ENCODE results near the gene GRM7.

Gene GRM7

DNA sequence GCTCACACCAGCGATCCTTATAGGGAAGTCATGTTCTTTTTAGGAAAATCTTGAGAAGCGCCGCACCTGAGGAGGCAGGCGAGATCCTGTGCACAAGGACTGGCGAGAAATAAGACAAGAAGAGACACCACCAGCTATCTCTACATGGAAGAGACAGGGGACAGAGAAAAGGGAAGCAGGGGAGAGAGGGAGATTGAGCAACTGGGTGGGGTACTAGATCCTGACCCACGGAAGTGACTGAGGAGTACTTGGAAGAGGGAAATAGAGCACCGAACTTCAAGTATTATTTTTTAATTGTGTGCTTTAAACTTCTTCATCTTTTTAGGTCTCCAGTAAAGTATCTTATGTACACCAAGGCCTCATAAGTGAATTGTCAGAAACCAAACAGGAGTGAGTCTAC is 898.7 kb downstream of the GRM7 start:
- no peak for DNase-seq (ENCODE audit: low read depth in 1 of 2, low spot score in 1 of 2)

DNA sequence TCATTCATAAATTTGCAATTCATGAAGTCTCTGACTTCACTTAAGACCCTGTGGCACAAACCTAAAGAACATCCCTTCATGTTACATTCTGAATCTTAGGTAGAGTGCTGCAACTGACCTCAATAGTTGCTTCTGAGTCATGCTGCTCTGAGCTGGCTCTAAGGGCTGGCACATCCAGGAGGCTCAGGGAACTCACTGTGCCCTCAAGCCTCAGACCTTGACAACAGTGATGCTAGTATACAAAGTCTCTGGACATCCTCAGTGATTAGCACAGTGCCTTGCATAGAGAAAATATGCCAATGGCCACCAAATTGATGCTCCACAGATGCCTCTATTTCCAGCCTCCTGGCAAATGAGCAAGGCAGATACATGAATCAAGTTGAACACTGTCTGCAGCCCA is 899.8 kb downstream of the GRM7 start:
- no peak for DNase-seq (ENCODE audit: low read depth in 1 of 2, low spot score in 1 of 2)

DNA sequence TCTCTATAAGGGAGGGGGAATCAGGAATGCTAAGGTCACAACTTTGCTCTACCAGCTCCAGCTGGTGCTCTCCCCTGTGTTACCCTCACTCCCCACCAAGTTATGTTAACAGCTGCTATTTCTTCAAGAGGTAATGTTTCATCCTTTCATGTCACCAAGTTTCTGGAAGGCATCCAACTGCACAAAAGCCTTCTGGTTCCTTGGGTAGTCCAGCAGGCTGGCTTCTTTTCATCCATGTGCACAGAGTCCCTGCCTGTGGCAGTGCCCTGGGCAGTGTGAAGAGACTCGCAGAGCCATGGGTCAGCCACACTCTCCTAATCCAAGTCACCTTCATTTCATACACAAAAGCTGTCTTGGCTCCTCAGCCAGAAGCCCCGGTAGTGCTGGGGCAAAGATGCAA is 903.2 kb downstream of the GRM7 start:
- DNase-seq (ENCODE audit: low read depth in 1 of 2, low spot score in 1 of 2) = no peak

DNA sequence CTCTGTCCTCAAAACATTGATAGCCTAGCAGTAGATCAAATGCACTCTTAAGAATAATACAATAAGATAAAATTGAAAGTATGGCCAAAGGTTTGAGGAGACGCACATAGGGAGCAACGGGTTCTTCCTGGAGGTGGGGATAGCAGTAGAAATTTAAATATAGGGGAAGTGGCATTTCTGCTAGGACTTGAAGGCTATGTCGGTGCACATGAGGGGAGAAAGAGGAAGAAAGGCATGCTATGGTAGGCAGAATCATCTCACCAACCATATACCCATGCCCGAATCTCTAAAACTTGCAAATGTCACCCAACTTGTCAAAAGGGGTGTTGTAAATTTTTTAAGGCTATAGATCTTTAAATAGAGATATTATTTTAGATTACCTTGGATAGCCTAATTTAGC is 905.6 kb downstream of the GRM7 start:
- DNase-seq (ENCODE audit: low read depth in 1 of 2, low spot score in 1 of 2) = no peak

DNA sequence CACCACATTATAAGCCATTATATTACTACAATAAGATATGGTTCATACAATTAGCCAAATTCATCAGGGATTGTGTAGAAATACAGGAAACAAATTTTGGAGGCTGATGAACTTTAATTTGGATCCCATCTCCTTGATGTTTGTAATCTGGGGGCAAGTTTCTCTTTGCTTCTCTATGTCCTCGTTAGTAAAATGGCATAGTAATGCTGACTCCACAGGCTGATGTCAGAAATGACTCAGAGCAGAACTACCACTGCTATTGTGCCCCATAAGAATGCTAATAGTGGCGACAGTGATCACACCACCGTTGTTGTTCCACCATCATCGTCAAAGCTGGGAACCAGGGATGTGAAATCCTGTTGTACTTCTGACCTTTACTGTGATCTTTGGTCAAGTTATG is 918.4 kb downstream of the GRM7 start:
- DNase-seq (ENCODE audit: low read depth in 1 of 2, low spot score in 1 of 2) = no peak

DNA sequence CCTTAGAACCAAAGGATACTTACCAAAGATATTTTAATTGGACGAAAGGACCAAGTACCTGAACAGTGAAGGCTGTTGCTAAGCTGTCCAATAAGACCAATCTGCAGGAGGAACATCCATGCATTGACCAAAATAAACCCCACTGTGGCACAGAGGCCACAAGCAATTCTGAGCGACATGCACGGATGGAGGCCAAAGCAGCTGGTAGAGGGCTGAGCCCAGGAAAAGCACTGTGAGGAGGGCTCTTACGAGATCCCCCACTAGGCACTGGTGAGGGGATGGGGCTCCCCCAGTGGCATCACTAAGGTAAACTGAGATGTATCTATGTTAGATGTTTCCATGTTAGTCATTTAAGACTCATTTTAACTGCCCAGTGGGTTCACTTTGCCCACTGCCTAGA is 920.5 kb downstream of the GRM7 start:
- DNase-seq (ENCODE audit: low read depth in 1 of 2, low spot score in 1 of 2) = no peak

DNA sequence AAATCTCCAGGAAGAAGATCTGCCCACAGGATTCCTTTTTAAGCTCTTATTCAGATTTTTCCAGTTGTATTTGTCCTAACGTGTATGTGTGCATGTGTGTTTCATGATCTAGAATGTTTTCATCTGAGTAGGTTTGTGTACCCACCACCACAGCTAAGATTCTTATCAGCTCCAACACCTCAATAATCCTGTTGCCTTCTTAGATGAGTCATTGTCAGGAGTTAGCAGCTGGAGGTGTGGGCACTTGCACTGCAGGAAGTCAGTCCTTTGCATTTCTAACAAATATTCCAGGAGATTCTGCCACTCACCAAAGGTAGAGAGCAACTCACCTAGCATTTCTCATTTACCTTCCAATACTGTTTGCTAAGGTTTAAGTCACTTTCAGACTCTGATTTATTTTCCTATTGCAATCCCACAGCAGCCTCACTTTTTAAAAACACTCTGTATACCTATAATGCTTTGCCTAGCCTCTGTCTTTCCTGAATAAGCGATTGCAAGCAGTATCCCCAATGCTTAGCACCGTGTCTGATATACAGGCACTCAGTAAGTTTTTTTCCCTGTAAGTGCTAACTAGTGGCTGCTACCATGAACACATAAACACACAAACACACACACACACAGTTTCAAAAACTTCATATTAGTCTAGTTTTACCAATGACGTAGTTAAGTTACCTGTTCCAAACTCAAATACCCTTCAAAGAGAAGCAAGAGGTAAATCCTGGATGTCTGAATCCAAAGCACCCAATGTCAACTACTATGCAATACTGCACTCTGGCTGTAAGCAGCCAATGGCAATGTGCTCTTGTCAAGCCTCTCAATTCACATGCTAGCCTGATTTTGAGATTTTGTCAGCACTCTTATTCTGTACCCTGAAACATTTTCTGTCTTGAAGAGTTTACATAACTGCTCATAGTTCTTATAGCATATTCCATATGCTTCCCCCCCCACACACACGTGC is 927.2 kb downstream of the GRM7 start:
- DNase-seq (ENCODE audit: low read depth in 1 of 2, low spot score in 1 of 2) = no peak

DNA sequence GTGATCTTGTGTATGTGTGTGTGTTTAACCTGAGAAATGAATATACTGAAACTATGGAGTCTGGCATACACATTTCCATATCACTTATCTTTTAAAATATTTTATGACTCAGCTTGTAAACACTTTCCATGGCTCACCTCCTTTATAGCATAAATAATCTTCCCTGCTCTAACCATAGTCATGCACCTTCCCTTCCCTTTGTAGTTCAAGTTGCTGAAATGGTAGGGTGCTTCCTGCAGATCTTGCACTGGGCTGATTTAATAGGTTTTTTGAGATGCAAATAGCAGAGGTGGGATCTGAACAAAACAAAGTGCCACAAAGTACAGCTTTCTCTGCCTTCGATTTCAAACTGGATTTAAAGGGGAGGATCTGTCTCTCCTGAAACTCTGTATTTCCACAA is 928.0 kb downstream of the GRM7 start:
- no peak for DNase-seq (ENCODE audit: low read depth in 1 of 2, low spot score in 1 of 2)

DNA sequence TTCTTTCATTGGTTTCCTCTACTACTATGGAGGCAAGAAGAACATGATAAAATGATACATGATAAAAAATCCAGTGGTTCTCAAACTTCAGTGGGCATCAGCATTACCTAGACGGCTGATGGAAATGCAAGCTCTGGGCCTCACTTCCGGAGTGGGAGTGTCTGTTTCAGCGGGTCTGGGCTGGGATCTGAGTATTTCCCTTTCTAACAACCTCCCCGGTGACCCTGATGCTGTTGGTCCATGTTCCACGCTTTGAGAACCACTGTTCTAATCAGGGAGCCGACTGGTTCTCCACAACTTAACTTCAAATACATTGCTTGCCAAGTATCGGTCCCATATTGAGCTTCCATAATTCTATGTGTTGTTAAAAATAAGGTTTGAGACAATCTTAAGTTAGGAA is 928.4 kb downstream of the GRM7 start:
- DNase-seq (ENCODE audit: low read depth in 1 of 2, low spot score in 1 of 2) = no peak

DNA sequence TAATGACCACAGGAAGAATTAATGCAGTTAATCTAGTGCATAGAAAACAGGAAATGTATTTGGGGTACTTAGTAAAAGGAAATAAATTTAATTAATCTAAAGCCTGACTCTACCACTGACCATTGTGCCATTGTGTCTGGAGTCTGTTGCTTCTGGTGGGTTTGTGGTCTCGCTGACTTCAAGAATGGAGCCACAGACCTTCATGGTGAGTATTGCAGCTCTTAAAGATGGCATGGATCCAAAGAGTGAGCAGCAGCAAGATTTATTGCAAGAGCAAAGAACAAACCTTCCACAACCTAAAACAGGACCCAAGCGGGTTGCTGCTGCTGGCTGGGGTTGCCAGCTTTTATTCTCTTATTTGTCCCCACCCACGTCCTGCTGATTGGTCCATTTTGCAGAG is 929.2 kb downstream of the GRM7 start:
- no peak for DNase-seq (ENCODE audit: low read depth in 1 of 2, low spot score in 1 of 2)

Measured in activated CD4-positive, alpha-beta T cell treated with anti-CD3 and anti-CD28 coated beads, Interleukin-2, amount 50 U/mL, for 24 hours (primary cell).